BE2C (cell line): ENCODE results near the gene THSD8.
"Not testable (repeated sequence)": the region's sequence is repeated elsewhere in the genome, so short reads cannot be mapped to it uniquely, and the experiment has no call there.

ENCODE experiments used
- DNase-seq: peaks from one replicate; pipeline ENCODE4 v3.0.0-alpha.2; 2020
- H3K27me3 ChIP-seq: fragments of 250-450 bp; sonication (Bioruptor Pico); 2 replicates; pipeline ENCODE4 v1.5.1; 2020; ENCODE audit warnings: mild to moderate bottlenecking
- H3K36me3 ChIP-seq: fragments of 250-450 bp; sonication (Bioruptor Pico); 2 replicates; pipeline ENCODE4 v1.5.1; 2020; ENCODE audit warnings: mild to moderate bottlenecking
- H3K4me1 ChIP-seq: fragments of 250-450 bp; sonication (Bioruptor Pico); 2 replicates; pipeline ENCODE4 v1.5.1; 2020
- H3K4me3 ChIP-seq: 2 replicates; pipeline ENCODE4 v1.5.1; 2011; ENCODE audit warnings: low read depth, low read length
- H3K9me3 ChIP-seq: fragments of 250-450 bp; sonication (Bioruptor Pico); 2 replicates; pipeline ENCODE4 v1.5.1; 2020
- CTCF ChIP-seq: IDR thresholded peaks from 2 replicates; pipeline ENCODE4 v1.5.1; 2012; ENCODE audit warnings: mild to moderate bottlenecking, low read depth, low read length

THSD8 gene

GRCh38 chr19:12797141-12797587 lies 4.7 kb upstream of the THSD8 start:
- no peak for TF ChIP-seq CTCF
- H3K9me3 ChIP-seq, result no peaks in the 10 kb centered on the region
- H3K4me3 ChIP-seq, result no peak overlapping the region
- peaks cover 17% of the 10 kb centered on the region for H3K36me3 ChIP-seq
- H3K27me3 ChIP-seq, result no peaks in the 10 kb centered on the region
- no peak for DNase-seq
- peaks cover 7% of the 10 kb centered on the region for H3K4me1 ChIP-seq

- H3K9me3 ChIP-seq, H3K27me3 ChIP-seq, H3K4me3 ChIP-seq, H3K4me1 ChIP-seq, DNase-seq: not testable (repeated sequence)
- H3K36me3 ChIP-seq, result peaks cover 17% of the 10 kb centered on the region
These were observed 4.3 kb upstream of the THSD8 start for GRCh38 chr19:12797607-12798006.

- Histone ChIP-seq H3K36me3 (peaks cover 17% of the 10 kb centered on the region), H3K4me1 (peaks cover 7% of the 10 kb centered on the region), H3K27me3 (no peaks in the 10 kb centered on the region), H3K9me3 (no peaks in the 10 kb centered on the region), H3K4me3 (peak overlapping the region; percentile 96)
- DNase-seq, result no peak
- no peak for TF ChIP-seq CTCF
These were observed 2.0 kb upstream of the THSD8 start for GRCh38 chr19:12799742-12800465.

GRCh38 chr19:12800466-12800770 lies 1.5 kb upstream of the THSD8 start:
- DNase-seq, result no peak
- Histone ChIP-seq H3K36me3 (peaks cover 17% of the 10 kb centered on the region), H3K9me3 (no peaks in the 10 kb centered on the region), H3K4me3 (peak overlapping the region; percentile 96), H3K4me1 (peaks cover 7% of the 10 kb centered on the region), H3K27me3 (no peaks in the 10 kb centered on the region)
- no peak for TF ChIP-seq CTCF

GRCh38 chr19:12800923-12801465 lies 875 bp upstream of the THSD8 start:
- peaks cover 17% of the 10 kb centered on the region for H3K36me3 ChIP-seq
- peak overlapping the region; percentile 96 for H3K4me3 ChIP-seq
- no peaks in the 10 kb centered on the region for H3K27me3 ChIP-seq
- DNase-seq, result no peak
- H3K9me3 ChIP-seq, result no peaks in the 10 kb centered on the region
- TF ChIP-seq CTCF, result no peak
- peaks cover 4% of the 10 kb centered on the region for H3K4me1 ChIP-seq

- Histone ChIP-seq H3K36me3 (peaks cover 17% of the 10 kb centered on the region), H3K9me3 (no peaks in the 10 kb centered on the region), H3K4me3 (peak overlapping the region; percentile 96), H3K27me3 (no peaks in the 10 kb centered on the region), H3K4me1 (no peaks in the 10 kb centered on the region)
- no peak for TF ChIP-seq CTCF
- no peak for DNase-seq
These were observed 618 bp downstream of the THSD8 start for GRCh38 chr19:12802267-12803106.
